Measurements from ENCODE around the gene NDFIP2.

DNA sequence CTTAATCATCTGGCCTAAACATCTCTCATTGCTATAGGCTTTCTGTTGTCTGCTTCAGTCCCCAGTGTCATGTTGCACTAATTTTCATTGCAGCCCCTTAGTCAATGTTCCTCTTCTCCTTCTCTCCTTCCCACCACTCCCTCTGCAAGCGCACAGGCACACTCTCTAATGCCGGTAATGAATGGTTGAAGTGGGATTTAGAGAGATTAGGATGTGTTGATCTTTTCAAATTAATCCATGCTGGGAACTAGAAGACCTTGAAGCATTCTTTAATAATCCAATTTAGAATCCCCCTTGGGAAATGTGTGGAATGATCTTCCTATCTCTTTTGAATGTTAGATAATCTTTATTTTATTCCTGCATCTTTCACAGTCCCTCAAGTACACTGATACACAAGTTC is 33.2 kb upstream of the NDFIP2 start:
- no peak for TF ChIP-seq POLR2A (IDR thresholded peaks at IDR 0.05)
- TF ChIP-seq POLR2AphosphoS5 (IDR thresholded peaks at IDR 0.05), result no peak
- TF ChIP-seq, protein P1, sequence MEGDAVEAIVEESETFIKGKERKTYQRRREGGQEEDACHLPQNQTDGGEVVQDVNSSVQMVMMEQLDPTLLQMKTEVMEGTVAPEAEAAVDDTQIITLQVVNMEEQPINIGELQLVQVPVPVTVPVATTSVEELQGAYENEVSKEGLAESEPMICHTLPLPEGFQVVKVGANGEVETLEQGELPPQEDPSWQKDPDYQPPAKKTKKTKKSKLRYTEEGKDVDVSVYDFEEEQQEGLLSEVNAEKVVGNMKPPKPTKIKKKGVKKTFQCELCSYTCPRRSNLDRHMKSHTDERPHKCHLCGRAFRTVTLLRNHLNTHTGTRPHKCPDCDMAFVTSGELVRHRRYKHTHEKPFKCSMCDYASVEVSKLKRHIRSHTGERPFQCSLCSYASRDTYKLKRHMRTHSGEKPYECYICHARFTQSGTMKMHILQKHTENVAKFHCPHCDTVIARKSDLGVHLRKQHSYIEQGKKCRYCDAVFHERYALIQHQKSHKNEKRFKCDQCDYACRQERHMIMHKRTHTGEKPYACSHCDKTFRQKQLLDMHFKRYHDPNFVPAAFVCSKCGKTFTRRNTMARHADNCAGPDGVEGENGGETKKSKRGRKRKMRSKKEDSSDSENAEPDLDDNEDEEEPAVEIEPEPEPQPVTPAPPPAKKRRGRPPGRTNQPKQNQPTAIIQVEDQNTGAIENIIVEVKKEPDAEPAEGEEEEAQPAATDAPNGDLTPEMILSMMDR (IDR thresholded peaks at IDR 0.05 in 8 of 11, conservative IDR thresholded peaks at IDR 0.05 in 3 of 11), result no peak

All from spleen (tissue), 7 donors.